Cardiac muscle cell (in vitro differentiated cells and primary cell): ENCODE results near the gene CEP112. TPM values are rescaled to one million over a fixed set of nuclear protein-coding genes. Genes with fewer than 3 reads are reported as not detected.

Source experiments
- DNase-seq, 2 donors: peaks; one replicate each; pipeline versions ENCODE4 v3.0.0 to v3.0.0-alpha.2; 2010 to 2017; ENCODE audit warnings: low read depth in 1 of 2, low spot score in 1 of 2
- H3K27ac ChIP-seq: fragments of 200-600 bp; sonication (generic); 2 replicates; pipeline ENCODE4 v1.5.1; 2016
- H3K27me3 ChIP-seq: fragments of 200-600 bp; sonication (generic); 2 replicates; pipeline ENCODE4 v1.6.0; 2016; ENCODE audit warnings: control low read depth
- H3K36me3 ChIP-seq: fragments of 200-600 bp; sonication (generic); 2 replicates; pipeline ENCODE4 v1.5.1; 2016; ENCODE audit warnings: control low read depth
- H3K4me1 ChIP-seq: fragments of 200-600 bp; sonication (generic); 2 replicates; pipeline ENCODE4 v1.8.1; 2017; ENCODE audit warnings: low read depth, mild to moderate bottlenecking, mixed run types
- H3K4me3 ChIP-seq: fragments of 200-600 bp; sonication (generic); 2 replicates; pipeline ENCODE4 v1.5.1; 2016; ENCODE audit warnings: mild to moderate bottlenecking
- H3K9me3 ChIP-seq: fragments of 200-600 bp; sonication (generic); 2 replicates; pipeline ENCODE4 v1.5.1; 2017; ENCODE audit warnings: low read depth, mild to moderate bottlenecking, control low read depth
- CTCF ChIP-seq: IDR thresholded peaks from 2 replicates; pipeline ENCODE4 v1.5.1; 2012; ENCODE audit warnings: low read depth, mild to moderate bottlenecking, low read length
- polyA plus RNA-seq: library from polyadenylated mRNA; unstranded; fragments of >200 nt; fragmentation: Nextera tagmentation; extraction: Ambion mirVana; gene quantifications from 2 replicates; pipeline ENCODE4 v1.2.1, GENCODE V29; 2016
- total RNA-seq: library from RNA; depleted of rRNA; stranded (reverse); fragments of >200 nt; gene quantifications from 2 replicates; pipeline ENCODE4 v1.2.3, GENCODE V29; 2016

Gene CEP112
- total and polyA plus RNA-seq, 2 experiments from 2014 or later = 7.7 to 10.9 TPM

GRCh38 chr17:65599650-65600049 lies 592.3 kb downstream of the CEP112 start:
- Histone ChIP-seq H3K4me3 (no peak overlapping the region), H3K9me3 (no peaks in the 10 kb centered on the region), H3K27me3 (no peaks in the 10 kb centered on the region), H3K36me3 (no peaks in the 10 kb centered on the region), H3K27ac (no peak overlapping the region), H3K4me1 (peaks cover 3% of the 10 kb centered on the region)
- DNase-seq = no peak
- TF ChIP-seq CTCF = no peak

GRCh38 chr17:65598746-65599145 lies 593.2 kb downstream of the CEP112 start:
- Histone ChIP-seq H3K27me3 (no peaks in the 10 kb centered on the region), H3K4me3 (no peak overlapping the region), H3K27ac (no peak overlapping the region), H3K9me3 (no peaks in the 10 kb centered on the region), H3K36me3 (no peaks in the 10 kb centered on the region), H3K4me1 (peaks cover 3% of the 10 kb centered on the region)
- no peak for DNase-seq
- TF ChIP-seq CTCF = no peak

- H3K4me3 ChIP-seq = no peak overlapping the region
- H3K27me3 ChIP-seq = no peaks in the 10 kb centered on the region
- no peaks in the 10 kb centered on the region for H3K9me3 ChIP-seq
- DNase-seq = no peak
- H3K27ac ChIP-seq = no peak overlapping the region
- H3K4me1 ChIP-seq = peaks cover under 1% of the 10 kb centered on the region
- TF ChIP-seq CTCF = no peak
- H3K36me3 ChIP-seq = no peaks in the 10 kb centered on the region
Measured at GRCh38 chr17:65595071-65595656, 596.8 kb downstream of the CEP112 start.

GRCh38 chr17:65593855-65594845 lies 597.8 kb downstream of the CEP112 start:
- TF ChIP-seq CTCF = no peak
- peak in 1 of 2 donors; percentile 37 for DNase-seq
- no peaks in the 10 kb centered on the region for H3K27me3 ChIP-seq
- no peaks in the 10 kb centered on the region for H3K9me3 ChIP-seq
- H3K27ac ChIP-seq = no peak overlapping the region
- no peaks in the 10 kb centered on the region for H3K4me1 ChIP-seq
- no peaks in the 10 kb centered on the region for H3K36me3 ChIP-seq
- no peak overlapping the region for H3K4me3 ChIP-seq

GRCh38 chr17:65593092-65593854 lies 598.7 kb downstream of the CEP112 start:
- TF ChIP-seq CTCF = no peak
- Histone ChIP-seq H3K27ac (no peak overlapping the region), H3K9me3 (no peaks in the 10 kb centered on the region), H3K4me1 (no peaks in the 10 kb centered on the region), H3K36me3 (no peaks in the 10 kb centered on the region), H3K27me3 (no peaks in the 10 kb centered on the region), H3K4me3 (no peak overlapping the region)
- no peak for DNase-seq
